GM12891 (cell line): Measurements from ENCODE around the gene ABHD5.

Experiments
- DNase-seq: peaks from one replicate; pipeline ENCODE4 v3.0.0; 2011; ENCODE audit warnings: low spot score; ENCODE audit not compliant: insufficient read length
- FAIRE-seq: peaks from 2 replicates; lab custom pipeline; 2011; peaks lifted over from hg19 to GRCh38; lab: Jason Lieb, UNC
- PAX5 ChIP-seq: IDR thresholded peaks from 2 replicates; pipeline ENCODE4 v1.6.1; 2011; ENCODE audit warnings: low read length, moderate library complexity, mild to moderate bottlenecking; ENCODE audit not compliant: insufficient read depth, severe bottlenecking
- POLR2A ChIP-seq: IDR thresholded peaks from 2 replicates; pipeline ENCODE4 v1.6.1; 2011; ENCODE audit warnings: low read depth, low read length, control low read depth
- POLR2AphosphoS5 ChIP-seq: IDR thresholded peaks from 2 replicates; pipeline ENCODE4 v1.6.1; 2011; ENCODE audit warnings: low read depth, low read length, control low read depth
- POU2F2 ChIP-seq: IDR thresholded peaks from 2 replicates; pipeline ENCODE4 v1.6.1; 2011; ENCODE audit warnings: low read depth, mild to moderate bottlenecking, control low read depth, low read length, moderate library complexity
- SPI1 ChIP-seq: IDR thresholded peaks from 2 replicates; pipeline ENCODE4 v1.6.1; 2011; ENCODE audit warnings: low read depth, low read length, control low read depth
- TAF1 ChIP-seq: IDR thresholded peaks from 2 replicates; pipeline ENCODE4 v1.6.1; 2011; ENCODE audit warnings: low read depth, low read length, control low read depth

Gene ABHD5

DNA sequence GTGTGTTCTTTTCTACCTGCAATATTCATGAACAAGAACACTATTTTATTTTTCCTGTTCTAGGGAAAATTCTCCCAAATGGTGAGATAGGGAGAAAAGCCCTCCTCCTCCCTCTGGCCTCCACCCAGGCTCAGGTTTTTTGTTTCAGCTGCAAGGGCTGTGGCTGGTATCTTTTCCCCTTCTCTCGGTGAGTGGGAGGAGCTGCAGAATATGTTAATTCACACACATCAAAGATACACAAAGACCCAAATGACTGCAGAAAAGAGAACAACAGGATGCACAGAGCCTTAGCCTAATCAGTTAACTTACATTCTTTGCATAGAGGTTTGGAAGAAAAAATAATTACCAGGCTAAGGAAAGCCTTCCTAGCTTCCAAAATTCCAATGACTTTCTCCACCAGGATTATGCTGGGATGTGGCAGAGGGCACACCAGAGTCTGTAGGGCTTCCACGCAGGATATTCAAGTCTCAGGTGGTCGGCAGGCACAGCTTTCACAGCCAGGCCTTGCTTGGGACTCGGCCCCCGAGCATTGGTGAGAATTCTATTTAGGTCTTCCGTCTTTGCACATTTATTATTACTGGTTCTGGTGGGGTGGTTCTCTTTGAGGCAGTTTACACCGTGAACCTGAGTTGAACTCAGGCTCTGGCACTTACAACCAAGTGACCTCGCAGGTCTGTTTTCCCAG is 64.9 kb downstream of the ABHD5 start:
- FAIRE-seq = no peak
- DNase-seq = no peak
- TF ChIP-seq POLR2A (no peak), PAX5 (no peak), POLR2AphosphoS5 (no peak), TAF1 (no peak), POU2F2 (no peak), SPI1 (no peak)

- TF ChIP-seq POLR2A = no peak
- DNase-seq (no peak), FAIRE-seq (no peak)
Observed at GRCh38 chr3:43757666-43758321, 67.1 kb downstream of the ABHD5 start.

DNA sequence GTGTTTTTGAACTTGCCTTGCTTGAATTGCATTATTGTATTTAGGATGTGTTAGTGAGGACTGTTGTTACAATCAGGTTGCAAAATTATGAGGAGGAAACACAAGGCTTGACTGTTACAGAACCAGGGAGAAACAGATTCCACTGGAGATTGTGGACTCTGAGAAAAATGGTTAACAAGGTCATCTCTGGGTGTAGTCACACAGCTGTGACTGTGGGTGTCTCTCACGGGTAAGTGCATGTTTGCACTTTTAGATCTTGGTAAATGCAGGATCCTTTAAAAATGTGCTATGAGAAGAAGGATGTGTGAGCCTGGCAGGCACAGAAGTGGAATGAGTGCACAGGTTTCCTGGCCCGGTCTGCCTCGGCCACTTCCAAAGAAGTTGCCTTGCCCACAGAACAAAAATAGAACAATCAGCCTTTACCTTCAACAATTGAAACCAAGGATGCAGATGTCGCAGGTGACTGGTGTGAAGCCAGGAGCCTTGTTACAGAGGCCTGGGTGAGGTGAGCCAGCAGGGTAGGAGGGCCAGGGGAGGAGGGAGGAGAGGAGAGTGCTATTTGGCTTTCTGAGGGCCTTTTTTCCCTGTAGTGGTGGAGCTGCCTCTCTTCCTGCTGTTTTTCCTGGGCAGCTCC is 68.0 kb downstream of the ABHD5 start:
- TF ChIP-seq SPI1 = no peak
- TF ChIP-seq PAX5 = no peak
- no peak for TF ChIP-seq POU2F2
- TF ChIP-seq POLR2AphosphoS5 = no peak
- TF ChIP-seq TAF1 = no peak
- no peak for TF ChIP-seq POLR2A
- FAIRE-seq (no peak), DNase-seq (no peak)

GRCh38 chr3:43759297-43759782 is 68.6 kb downstream of the ABHD5 start:
- no peak for TF ChIP-seq POLR2AphosphoS5
- TF ChIP-seq TAF1 = no peak
- no peak for TF ChIP-seq SPI1
- no peak for TF ChIP-seq PAX5
- no peak for TF ChIP-seq POU2F2
- TF ChIP-seq POLR2A = no peak
- DNase-seq (no peak), FAIRE-seq (no peak)

DNA sequence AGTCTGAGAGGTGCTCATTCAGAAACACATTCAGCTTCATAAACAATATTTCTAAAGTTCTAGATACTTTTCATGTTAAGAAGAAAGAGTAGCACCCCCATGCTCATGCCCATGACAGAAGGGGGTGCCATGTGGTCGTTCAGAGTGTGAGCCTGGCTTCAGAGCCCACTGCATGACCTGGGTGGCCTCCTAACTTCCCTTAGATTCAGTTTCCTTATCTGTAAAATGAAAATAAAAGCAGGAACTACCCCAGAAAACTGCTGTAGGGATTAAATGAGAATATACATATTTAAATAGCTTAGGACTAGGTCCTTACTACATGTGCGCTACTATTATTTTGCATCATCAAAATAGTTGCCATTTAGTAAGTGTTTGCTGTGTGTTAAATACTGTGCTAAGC is 69.2 kb downstream of the ABHD5 start:
- no peak for DNase-seq
- FAIRE-seq = no peak
- no peak for TF ChIP-seq POLR2A
- no peak for TF ChIP-seq TAF1
- TF ChIP-seq POLR2AphosphoS5 = no peak
- no peak for TF ChIP-seq PAX5
- TF ChIP-seq SPI1 = no peak
- TF ChIP-seq POU2F2 = no peak

GRCh38 chr3:43760938-43761337 is 70.2 kb downstream of the ABHD5 start:
- DNase-seq (no peak), FAIRE-seq (no peak)
- TF ChIP-seq TAF1 (no peak), SPI1 (no peak), PAX5 (no peak), POLR2AphosphoS5 (no peak), POU2F2 (no peak), POLR2A (no peak)

GRCh38 chr3:43762451-43762850 is 71.7 kb downstream of the ABHD5 start:
- DNase-seq (no peak), FAIRE-seq (no peak)
- TF ChIP-seq POLR2A (no peak), TAF1 (no peak), PAX5 (no peak), SPI1 (no peak), POLR2AphosphoS5 (no peak), POU2F2 (no peak)

DNA sequence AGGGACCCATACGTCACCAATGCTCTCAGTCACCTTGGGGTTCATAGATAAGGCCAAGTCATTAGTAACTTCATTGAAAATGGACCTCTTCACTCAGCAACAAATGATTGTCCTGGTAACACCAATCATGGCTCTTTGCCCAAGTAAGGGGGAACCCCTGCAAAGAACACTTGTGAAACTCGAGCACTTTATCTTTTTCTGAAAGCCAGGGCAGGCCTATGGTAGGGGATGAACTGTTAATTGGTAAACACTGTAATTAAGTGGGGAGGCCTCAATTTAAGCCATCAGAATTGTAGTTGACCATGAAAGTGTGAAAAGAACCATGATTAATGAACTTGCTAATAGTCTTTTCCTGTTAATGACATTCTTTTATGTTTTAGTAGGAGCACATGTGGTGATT is 73.3 kb downstream of the ABHD5 start:
- FAIRE-seq (no peak), DNase-seq (no peak)
- TF ChIP-seq POLR2A = no peak
- TF ChIP-seq SPI1 = no peak
- no peak for TF ChIP-seq TAF1
- no peak for TF ChIP-seq POLR2AphosphoS5
- no peak for TF ChIP-seq POU2F2
- TF ChIP-seq PAX5 = no peak

DNA sequence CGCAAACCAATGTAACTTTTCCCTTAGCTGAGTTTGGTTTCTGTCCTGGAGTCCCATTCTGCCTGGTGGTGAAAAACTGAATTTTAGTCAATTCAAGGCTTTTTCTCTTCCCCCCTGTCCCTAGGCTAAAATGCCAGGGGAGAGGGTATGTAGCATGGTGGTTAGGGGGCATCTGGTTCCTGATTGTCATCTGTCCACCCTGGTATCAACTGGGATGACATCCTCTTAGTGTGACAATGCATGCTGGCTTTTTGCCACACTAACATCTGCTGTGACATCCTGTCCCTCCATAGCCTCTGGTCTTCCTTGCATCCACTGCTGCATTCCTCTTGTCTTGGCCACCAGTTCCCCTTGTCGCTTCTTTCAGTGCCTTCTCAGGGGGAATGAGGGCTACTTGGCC is 73.7 kb downstream of the ABHD5 start:
- no peak for TF ChIP-seq POLR2AphosphoS5
- TF ChIP-seq PAX5 = no peak
- no peak for TF ChIP-seq POU2F2
- no peak for TF ChIP-seq SPI1
- no peak for TF ChIP-seq POLR2A
- TF ChIP-seq TAF1 = no peak
- no peak for DNase-seq
- no peak for FAIRE-seq
